ENCODE results near the gene LIAS.
"Not testable (repeated sequence)": the region's sequence is repeated elsewhere in the genome, so short reads cannot be mapped to it uniquely, and the experiment has no call there.

The LIAS gene

DNA sequence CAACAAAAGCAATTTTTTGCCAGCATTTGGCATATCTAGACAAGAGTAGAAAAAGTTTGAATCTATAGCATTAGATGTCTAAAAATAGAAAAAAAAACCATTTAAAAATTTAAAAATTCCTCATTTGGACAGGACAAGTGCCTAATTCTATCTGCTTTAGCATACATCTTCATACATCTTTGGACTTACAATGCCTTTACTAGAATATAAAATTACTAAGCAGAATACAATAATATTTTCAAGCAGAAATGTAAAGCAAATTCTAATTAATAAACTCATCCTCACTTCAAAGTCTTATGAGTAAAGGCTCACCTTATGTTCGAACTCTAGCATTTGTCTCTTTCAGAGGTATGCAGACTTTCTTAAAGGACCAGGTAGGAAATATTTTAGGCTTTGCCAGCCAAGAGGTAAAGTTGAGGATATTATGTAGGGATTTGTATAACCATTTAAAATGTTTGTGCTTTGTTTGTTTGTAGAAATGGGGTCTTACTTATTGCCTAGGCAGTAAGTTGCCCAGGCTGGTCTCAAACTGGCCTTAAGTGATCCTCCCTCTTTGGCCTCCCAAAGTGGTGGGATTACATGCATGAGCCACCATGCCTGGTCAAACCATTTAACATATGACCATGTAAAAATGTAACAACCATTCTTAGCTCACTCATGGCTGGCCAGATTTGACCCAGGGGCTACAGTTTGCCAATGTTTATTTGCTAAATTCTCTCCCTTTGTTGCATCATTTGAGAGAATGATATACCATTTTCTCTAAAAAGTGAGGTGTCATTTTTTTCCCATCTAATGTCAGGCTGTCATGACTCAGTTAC is 39.3 kb downstream of the LIAS start:
- no peak for DNase-seq (ENCODE audit: low spot score)

DNA sequence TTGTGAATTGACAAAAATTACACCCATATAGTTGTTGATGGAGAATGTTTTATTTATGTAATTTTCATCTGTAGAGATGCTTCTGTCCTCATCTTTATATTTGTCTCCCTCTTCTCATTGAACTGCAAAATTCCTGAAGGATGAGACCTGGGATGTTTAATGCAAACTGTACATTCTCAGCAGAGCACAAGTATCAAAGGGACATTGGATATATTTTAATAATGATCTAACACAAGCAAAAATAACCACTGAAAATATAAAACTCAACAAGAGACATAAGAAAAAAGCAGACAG is 39.8 kb downstream of the LIAS start:
- no peak for DNase-seq (ENCODE audit: low spot score)

DNA sequence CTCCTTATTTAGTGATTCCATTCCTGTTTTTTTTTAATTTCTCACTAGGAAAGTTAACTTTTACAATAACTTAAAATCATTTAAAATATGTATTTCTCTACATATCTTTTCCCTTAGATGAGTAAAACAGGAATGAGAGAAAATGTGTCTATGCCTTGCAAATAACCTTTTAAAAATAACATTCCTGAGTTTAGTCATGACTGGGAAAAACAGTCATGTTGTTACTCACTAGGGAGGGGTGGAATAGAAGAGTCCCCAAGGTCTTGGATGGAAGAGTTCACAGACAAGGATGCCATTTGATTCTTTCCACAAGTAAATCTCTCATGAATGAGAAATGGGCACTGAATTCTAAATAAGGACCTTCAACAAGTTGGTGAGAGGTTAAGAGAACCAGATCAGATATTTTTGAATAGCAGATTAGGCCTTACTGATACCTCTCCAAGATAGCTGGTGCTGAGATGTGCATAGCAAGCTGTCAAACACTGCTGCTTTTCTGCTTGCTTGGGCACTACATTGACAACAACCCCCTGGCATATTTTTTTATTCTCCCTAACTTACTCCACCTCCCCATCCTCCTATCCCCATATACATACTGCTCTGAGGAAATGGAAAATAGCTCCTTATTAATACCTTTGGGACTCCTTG is 43.3 kb downstream of the LIAS start:
- no peak for DNase-seq (ENCODE audit: low spot score)

DNA sequence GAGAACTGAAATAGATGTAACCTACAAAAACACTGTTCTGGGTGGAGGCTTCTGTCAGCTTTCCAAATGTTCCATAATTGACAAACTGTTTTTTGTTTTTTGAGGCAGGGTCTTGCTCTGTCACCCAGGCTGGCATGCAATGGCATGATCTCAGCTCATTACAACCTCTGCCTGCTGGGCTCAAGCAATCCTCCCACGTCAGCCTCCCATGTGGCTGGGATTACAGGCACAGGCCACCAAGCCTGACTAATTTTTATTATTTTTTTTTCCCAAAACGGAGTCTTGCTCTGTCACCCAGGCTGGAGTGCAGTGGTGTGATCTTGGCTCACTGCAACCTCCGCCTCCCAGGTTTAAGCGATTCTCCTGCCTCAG is 43.8 kb downstream of the LIAS start:
- DNase-seq (ENCODE audit: low spot score): not testable (repeated sequence)

DNA sequence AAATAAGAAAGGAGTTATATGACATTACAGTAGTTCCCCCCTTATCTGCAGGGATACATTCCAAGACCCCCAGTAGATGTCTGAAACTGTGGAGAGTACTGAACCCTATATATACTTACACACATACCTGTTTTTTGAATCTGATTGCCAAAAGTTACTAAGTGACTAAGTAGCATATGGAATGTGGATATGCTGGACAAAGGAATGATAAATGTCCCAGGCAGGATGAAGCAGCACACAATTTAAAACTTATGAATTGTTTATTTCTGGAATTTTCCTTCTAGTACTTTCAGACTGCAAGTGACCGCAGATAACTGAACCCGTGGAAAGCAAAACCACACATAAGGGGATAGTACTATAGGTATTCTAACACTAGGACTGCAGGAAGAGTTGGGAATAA is 45.7 kb downstream of the LIAS start:
- DNase-seq (ENCODE audit: low spot score): no peak

DNA sequence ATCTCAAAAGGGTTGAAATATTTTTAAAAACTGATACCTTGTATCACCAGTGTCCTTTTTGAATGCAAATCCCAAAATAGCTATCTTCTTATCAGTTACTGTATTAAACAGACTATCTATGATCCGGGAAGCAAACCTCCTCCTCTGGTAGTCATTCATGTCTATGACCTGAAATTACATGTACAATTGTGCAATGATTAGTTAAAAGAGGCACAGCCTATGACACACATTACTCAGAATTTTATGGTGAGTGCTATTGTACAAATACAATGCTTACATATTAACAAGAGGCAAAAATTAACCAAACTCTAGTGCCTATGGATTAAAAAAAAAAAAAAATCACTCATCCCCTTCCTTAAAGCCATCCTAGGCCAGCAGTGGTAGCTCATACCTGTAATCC is 46.7 kb downstream of the LIAS start:
- DNase-seq (ENCODE audit: low spot score): no peak

DNA sequence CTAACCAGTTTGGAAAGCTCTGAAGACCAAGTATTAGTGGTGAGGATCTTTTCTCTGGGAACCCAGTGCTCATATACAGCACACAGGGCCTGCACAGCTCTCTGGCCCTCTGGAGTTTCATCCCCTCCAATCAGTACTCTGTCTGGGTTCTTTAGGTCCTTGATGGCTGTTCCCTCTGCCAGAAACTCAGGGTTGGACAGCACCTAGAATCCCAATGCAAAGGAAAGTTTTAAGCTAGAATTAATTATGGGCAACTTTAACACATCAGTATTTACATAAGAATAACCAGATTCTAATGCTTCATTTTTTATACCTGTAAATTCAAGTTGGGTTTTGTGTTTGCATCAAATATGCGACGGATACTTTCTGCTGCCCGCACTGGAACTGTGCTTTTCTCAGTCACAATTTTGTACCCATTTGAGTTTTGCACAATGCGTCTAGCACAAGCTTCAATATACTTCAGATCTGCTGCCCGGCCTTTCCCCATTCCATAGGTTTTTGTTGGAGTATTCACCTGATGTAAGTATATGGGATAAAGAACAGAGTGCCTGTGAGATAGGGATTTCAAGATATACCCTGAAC is 51.6 kb downstream of the LIAS start:
- DNase-seq (ENCODE audit: low spot score): no peak

DNA sequence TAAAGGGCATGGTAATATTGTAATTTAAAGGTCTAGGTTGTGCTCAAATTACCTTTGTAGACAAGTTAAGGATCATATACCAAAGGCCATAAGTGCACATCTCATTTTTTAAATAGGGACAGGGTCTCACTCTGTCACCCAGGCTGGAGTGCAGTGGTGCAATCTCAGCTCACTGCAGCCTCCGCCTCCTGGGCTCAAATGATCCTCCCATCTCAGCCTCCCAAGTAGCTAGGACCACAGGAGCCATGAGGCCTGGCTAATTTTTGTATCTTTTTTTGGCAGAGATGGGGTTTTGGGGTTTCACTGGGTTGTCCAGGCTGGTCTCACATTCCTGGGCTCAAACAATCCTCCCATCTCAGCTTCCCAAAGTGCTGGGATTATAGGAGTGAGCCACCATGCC is 55.4 kb downstream of the LIAS start:
- not testable (repeated sequence) for DNase-seq (ENCODE audit: low spot score)

DNA sequence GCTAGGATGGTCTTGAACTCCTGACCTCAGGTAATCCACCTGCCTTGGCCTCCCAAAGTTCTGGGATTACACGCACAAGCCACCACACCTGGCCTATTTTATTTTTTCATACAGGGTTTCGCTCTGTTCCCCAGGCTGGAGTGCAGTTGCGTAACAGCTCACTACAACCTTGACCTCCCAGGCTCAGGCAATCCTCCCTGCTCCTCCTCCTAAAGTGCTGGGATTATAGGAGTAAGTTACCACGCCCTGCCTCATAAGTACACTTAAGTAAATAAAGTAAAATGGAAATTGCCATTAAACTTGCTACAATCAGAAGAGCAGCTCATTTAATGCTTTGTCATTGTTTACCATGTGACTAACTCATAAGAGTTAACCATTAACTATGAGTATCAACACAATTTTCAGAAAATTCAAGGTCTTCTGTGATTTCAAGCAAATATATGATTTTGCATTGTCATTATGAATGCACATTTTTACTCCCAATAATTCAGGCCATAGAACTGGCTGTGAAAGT is 56.1 kb downstream of the LIAS start:
- DNase-seq (ENCODE audit: low spot score): peak; percentile 42

DNA sequence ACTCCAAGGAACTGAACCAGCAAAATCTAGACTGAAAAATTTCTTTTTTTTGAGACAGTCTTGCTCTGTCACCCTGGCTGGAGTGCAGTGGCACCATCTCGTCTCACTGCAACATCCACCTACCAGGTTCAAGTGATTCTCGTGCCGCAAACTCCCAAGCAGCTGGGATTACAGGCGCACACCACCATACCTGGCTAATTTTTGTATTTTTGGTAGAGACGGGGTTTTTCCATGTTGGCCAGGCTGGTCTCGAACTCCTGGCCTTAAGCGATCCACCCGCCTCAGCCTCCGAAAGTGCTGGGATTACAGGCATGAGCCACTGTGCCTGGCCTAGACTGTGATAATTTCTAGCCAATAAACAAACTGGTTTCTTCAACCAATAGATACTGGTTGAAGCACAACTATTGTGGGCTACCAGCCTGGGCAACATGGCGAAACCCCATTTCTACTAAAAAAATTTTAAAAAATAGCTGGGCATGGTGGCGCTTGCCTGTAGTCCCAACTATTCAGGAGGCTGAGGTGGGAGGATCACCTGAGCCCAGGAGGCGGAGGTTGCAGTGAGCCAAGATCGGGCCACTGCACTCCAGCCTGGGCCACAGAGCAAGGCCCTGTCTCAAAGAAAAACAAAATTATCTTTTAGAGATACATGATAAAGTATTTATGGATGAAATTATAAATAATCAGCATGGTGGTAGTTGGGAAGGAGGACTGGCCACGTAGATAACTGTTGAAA is 57.0 kb downstream of the LIAS start:
- DNase-seq (ENCODE audit: low spot score): not testable (repeated sequence)

DNA sequence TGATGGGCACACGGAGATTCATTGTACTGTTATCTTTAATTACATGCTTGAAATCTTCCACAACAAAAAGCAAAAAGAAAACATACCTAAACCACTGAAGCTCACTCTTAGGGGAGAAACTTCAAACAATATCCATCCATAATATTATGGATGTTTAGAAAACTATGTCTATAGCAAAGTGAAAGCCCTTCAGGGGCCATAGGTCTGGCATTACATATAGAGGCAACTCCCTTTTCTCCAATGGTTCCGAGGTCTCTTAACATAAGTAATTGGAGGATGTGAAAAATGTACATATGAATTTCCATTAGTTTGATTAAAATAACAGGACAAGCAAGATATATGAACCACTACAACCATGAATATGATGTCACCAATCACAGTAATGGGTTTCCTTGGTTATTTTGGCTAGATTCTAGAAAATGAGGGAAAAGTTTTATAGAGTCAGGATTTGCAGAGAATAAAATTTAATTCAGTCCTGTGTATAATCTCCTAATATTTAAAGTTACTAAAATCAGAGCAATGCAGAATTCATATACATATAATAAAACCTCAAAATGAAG is 57.6 kb downstream of the LIAS start:
- no peak for DNase-seq (ENCODE audit: low spot score)

DNA sequence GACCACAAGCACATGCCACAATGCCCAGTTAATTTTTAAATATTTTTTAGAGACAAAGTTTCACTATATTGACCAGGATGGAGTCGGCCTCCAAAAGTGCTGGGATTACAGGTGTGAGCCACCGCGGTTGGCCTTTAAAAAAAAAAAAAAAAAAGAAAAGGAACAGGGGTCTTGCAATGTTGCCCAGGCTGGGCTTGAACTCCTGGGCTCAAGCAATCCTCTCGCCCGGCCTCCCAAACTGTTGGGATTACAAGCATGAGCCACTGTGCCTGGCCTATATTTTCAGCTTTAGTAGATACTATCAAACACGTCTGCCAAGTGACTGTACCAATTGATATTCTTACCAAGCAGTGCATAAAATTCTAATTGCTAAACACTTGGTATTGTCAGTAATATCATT is 59.6 kb downstream of the LIAS start:
- no peak for DNase-seq (ENCODE audit: low spot score)

DNA sequence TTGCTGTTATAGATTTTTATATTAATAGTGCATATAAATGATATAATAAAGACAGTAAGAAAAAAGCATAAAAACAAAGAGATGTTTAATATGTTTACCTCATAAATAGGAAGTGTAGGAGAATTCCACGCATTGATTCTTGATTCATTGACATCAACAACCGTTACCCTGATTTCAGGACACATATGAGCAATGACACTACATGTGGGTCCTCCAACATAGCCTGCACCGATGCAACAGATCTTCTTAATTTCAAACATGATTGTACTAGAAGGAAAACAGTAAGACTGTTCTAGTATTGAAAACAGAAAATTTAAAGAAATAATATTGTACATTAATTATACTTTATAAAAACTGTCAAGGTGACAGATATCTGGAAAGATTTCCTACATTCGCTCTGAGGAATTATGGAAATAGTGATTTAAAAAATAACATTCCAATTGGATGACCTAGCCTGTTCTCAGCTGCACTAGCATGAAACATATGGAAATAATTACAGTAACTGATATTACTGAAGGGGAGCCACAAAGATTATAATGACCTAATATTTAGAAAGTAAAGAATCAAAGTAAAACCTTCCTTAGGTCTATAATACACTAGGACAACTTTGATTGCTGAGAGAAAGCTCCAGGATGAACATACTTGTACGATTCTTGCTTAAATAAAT is 62.5 kb downstream of the LIAS start:
- no peak for DNase-seq (ENCODE audit: low spot score)

DNA sequence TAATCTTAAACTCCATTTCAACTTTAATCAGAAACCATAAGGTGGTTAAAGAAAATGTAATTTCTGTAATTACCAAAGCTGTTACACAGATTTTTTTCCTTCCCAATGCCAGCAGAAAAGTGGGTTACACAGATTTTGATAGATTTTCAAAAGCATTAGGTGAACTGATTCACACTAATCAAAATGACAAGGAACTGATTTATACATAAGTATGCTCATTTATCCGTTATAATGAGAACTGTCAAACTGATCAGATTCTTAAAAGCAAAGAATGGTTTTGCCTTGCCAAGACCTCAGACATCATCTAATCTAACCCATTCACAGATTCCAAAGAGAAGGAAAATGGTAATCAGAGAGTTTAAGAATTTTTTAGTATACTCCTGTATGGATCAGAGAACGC is 63.2 kb downstream of the LIAS start:
- no peak for DNase-seq (ENCODE audit: low spot score)

DNA sequence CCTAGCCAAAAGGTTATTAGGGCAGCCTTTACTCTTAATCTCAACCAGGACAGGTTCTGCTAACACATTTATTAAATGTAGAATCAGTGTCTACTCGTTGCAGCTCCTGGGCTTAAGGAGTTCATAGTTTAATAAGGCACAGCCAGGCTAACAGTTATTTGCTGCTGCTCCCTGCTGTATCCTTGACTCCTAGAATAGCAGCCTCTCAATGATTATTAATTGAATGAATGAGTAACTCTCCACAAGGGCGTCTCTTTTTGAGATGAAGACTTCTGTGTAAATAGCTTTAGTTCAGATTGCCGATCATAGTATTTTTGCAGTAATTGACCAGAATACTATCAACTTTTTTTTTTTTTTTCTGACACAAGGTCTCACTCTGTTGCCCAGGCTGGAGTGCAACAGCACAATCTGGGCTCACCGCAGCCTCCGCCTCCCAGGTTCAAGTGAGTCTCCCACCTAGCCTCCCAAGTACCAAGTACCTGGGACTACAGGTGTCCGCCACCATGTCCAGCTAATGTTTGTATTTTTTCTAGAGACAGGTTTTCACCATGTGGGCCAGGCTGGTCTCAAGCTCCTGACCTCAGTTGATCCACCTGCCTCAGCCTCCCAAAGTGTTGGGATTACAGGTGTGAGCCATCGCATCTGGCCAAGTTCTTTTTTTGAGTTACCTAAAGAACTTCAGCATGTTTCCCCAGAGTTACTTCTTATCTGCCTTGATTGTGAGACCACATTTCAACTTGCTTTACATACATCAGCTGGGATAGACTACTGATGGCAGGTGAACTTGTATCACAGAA is 65.5 kb downstream of the LIAS start:
- DNase-seq (ENCODE audit: low spot score): no peak

DNA sequence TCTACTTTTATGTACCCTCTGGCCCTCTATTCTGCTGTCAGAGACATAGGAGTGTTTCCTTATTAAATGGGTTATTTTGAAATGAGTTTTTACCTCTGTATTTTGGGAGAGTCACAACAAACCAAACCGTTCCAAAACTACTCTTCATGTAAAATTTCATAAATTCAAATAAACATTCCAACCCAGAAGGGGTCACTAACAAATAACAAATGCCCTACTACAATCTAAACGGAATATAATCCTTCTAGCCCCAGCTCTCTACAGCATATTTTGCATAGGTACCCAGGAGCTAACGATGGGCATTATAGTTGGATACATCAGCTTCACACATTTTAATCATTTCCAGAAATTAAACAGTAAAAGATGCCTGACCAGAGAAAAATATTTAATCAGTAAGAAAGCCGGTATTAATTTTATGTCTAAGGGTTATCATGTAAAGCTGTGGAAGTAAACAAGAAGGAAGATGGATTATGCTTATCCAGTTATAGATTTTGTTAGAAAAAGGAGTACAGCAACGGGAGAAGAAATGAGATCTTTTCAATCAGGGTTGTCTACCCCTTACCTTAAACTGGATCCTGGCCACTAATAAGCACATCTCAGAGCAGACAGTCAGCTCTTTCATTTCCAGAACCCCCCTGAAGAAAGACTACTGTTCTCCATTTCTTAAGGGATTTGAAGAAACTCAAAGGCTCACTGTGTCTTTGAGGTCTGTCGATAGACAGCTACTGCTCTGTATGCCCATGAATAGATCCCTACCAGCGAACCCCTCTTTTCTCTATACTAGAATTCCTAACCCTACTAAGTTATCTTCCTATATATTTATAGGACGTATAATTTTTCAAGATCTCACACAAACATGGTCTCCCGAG is 67.2 kb downstream of the LIAS start:
- no peak for DNase-seq (ENCODE audit: low spot score)

DNA sequence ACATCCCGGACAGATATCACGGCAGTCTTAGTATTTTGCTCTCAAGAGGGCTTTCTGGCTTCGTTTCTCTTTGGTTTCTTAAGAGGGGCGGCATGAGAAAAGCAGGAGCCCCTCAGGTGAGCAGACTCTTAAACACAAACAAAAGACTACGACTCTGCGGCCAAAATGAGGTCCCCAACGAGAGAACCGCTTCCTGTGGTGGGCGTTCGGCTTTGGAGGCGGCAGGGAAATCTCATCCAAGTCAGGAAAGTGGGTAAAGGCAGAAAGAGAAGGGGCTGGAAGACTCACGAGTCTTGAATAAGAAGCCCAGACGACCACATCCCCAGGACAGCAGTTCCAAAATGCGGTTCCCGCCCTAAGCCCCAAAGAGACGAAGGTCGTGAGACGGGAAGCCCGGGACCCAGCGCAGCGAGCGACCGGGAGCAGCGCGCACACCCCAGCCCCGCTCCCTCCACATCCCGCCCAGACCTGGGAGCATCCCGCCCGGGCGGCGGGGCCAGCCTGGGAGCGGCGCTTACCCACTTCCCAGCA is 68.0 kb downstream of the LIAS start:
- DNase-seq (ENCODE audit: low spot score): peak; percentile 21

DNA sequence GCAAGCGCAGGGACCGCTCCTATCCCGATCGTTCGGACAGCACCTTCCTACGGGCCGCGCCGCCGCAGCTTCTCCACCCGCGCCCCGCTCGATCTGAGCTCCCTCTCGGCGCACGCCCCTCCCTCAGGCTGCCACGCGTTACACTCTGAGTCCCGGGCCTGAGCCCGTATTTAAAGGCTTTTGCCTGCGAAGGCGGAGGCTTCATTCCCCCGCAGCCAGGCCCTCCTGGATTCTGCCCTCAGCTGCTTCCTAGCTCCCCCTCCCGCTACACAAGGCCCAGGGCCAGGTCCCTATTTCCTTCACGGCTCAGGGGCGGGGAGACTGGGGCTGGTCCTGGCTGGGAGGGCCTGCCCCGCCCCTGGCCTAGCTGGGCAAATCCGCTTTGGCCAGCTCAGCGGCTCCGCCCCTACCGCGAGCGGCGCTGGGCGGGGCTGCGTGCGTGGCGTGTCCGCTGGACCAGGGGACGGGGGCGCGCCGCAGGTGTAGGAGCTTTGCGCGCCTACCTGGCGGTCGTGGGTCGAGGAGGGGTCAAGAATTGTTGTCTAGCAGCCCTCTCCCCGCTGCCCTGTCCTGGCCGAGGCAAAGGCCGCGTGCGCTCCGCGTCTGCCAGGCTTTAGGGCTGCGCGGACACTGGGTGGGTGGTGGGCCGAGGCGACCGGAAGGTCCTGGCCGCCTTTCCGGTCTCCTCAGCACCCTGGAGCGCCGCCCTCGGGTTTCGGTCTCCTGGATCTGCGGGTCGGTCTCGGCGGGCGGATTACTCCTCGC is 68.6 kb downstream of the LIAS start, which contains the start of gene UGDH:
Gene UGDH (minus strand): TSS at position 144 of the 765 bp plus-strand sequence. CDS start 5,927 bp downstream, outside the sequence.
- DNase-seq (ENCODE audit: low spot score): peak; percentile 96

DNA sequence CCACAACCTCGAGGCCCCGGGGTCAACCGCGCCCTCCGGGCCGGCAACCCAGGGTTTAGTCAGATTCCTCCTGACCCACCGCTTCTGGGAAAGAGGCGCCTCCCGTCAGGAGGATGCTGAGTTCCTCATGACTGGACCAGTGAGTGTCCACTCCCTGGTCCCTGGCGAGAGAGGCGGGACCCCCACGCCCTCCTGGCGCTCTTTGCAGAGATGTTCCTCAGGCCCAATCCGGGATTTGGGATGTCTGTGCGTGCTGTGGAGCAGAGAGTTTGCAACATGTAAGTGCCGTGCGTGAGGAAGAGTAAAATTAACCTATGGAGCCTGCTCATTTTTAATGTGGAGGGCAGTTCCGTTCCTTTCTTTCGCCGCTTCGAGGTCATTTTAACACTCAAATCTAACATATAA is 69.2 kb downstream of the LIAS start:
- DNase-seq (ENCODE audit: low spot score): no peak
